HepG2 (cell line): ENCODE results near the gene VCAN. TPM values are rescaled to one million over a fixed set of nuclear protein-coding genes. Genes with fewer than 3 reads are reported as not detected.

Source experiments
- ATAC-seq: fragments of 200-7000 bp; cut with Tn5 transposase; 3 replicates; pipeline ENCODE4 v1.9.1; 2020; ENCODE audit warnings: mild to moderate bottlenecking, moderate library complexity
- BruUV-seq: library from RNA; stranded (reverse); fragments of 400-500 nt; replicated peaks from 2 replicates; lab custom pipeline; 2021; lab: Mats Ljungman, UMichigan
- CTCF ChIA-PET: fragments of 300-600 bp; formaldehyde crosslinking; extraction: SDS; loops from one replicate; lab custom pipeline; 2021; ENCODE audit warnings: low total read pairs, inconsistent platforms, low intra/inter-chr PET ratio; lab: Yijun Ruan, JAX
- POLR2A ChIA-PET: fragments of 350-600 bp; sonication (Branson Sonifier 250); formaldehyde crosslinking; loops from one replicate; lab custom pipeline; 2020; ENCODE audit warnings: antibody characterized with exemption, inconsistent platforms; lab: Yijun Ruan, JAX
- DNase-seq: peaks from one replicate; pipeline ENCODE4 v3.0.0-alpha.2; 2015; ENCODE audit warnings: low spot score
- FAIRE-seq: peaks from 3 replicates; lab custom pipeline; 2011; peaks lifted over from hg19 to GRCh38; lab: Jason Lieb, UNC
- H2AFZ ChIP-seq: one replicate; pipeline ENCODE4 v1.6.1; 2011; ENCODE audit warnings: low read length, inconsistent platforms
- H3K27ac ChIP-seq: fragments of 300-600 bp; 3 replicates; pipeline ENCODE4 v1.8.0; 2011; ENCODE audit warnings: mixed run types, mild to moderate bottlenecking, mixed read lengths, low read length, inconsistent platforms; ENCODE audit not compliant: insufficient read depth; ENCODE audit errors: extremely low read length
- H3K27me3 ChIP-seq, 2 experiments: fragments of 200-600 bp in 1 of 2; 2 replicates in 1 of 2; 3 replicates in 1 of 2; pipeline versions ENCODE4 v1.6.0 to v1.8.0; 2011; ENCODE audit warnings: low read length in 2 of 2, mild to moderate bottlenecking in 2 of 2, moderate library complexity in 2 of 2, inconsistent platforms in 1 of 2; ENCODE audit not compliant: insufficient read depth in 2 of 2, control insufficient read depth in 1 of 2
- H3K36me3 ChIP-seq, 2 experiments: fragments of 200-600 bp in 1 of 2; replicated peaks in 1 of 2; 2 replicates in 1 of 2; 3 replicates in 1 of 2; pipeline versions ENCODE4 v1.5.1 to v1.8.0; 2011; ENCODE audit warnings: low read length in 2 of 2, inconsistent platforms in 1 of 2; ENCODE audit not compliant: insufficient read depth in 2 of 2, control insufficient read depth in 1 of 2
- H3K4me1 ChIP-seq: 2 replicates; pipeline ENCODE4 v1.5.1; 2012; ENCODE audit warnings: low read length, inconsistent platforms; ENCODE audit not compliant: insufficient read depth
- H3K4me2 ChIP-seq: 2 replicates; pipeline ENCODE4 v1.6.0; 2011; ENCODE audit warnings: low read depth, low read length, inconsistent platforms
- H3K4me3 ChIP-seq, 3 experiments: fragments of 200-600 bp in 1 of 3; sonication (generic), shearing (Covaris generic) in 1 of 3; replicated peaks in 1 of 3; 2 replicates each; pipeline ENCODE4 v1.5.1; 2011 to 2016; ENCODE audit warnings: low read length in 3 of 3, inconsistent platforms in 2 of 3, low read depth in 2 of 3, mild to moderate bottlenecking in 2 of 3, control low read depth in 1 of 3, mixed read lengths in 1 of 3; ENCODE audit not compliant: insufficient read depth in 1 of 3
- H3K79me2 ChIP-seq: one replicate; pipeline ENCODE4 v1.6.1; 2011; ENCODE audit warnings: low read length, inconsistent platforms; ENCODE audit not compliant: insufficient read depth
- H3K9ac ChIP-seq: 2 replicates; pipeline ENCODE4 v1.6.0; 2011; ENCODE audit warnings: mild to moderate bottlenecking, low read depth, low read length, inconsistent platforms; ENCODE audit not compliant: insufficient read depth
- H3K9me3 ChIP-seq: 2 replicates; pipeline ENCODE4 v1.5.1; 2012; ENCODE audit warnings: mild to moderate bottlenecking, low read length
- H4K20me1 ChIP-seq: 2 replicates; pipeline ENCODE4 v1.6.0; 2011; ENCODE audit warnings: inconsistent platforms, mild to moderate bottlenecking, low read length, moderate library complexity; ENCODE audit not compliant: insufficient read depth
- DNMT3B ChIP-seq: conservative IDR thresholded peaks from 2 replicates; pipeline ENCODE4 v1.6.1; 2016; ENCODE audit warnings: missing biosample characterization, control low read depth
- KDM3A ChIP-seq: IDR thresholded peaks from 2 replicates; pipeline ENCODE4 v1.6.1; 2018; ENCODE audit warnings: low read depth, missing compliant biosample characterization
- KMT2B ChIP-seq: IDR thresholded peaks from 2 replicates; pipeline ENCODE4 v1.6.1; 2016; ENCODE audit warnings: missing genetic modification reagents, missing compliant biosample characterization
- RFX3 ChIP-seq: IDR thresholded peaks from 2 replicates; pipeline ENCODE4 v1.6.1; 2016; ENCODE audit warnings: missing biosample characterization, missing genetic modification reagents
- TOPORS ChIP-seq: sonication (generic); formaldehyde crosslinking; IDR thresholded peaks from 2 replicates; pipeline ENCODE4 v1.8.0; 2023; ENCODE audit warnings: mild to moderate bottlenecking, missing genetic modification reagents
- ZKSCAN1 ChIP-seq: fragments of 150-350 bp; IDR thresholded peaks from 2 replicates; pipeline ENCODE4 v1.6.1; 2014; ENCODE audit warnings: low read length
- ZNF263 ChIP-seq: sonication (generic); formaldehyde crosslinking; IDR thresholded peaks from 2 replicates; pipeline ENCODE4 v1.4.0; 2020; ENCODE audit warnings: missing genetic modification reagents
- ZNF670 ChIP-seq: sonication (generic); formaldehyde crosslinking; IDR thresholded peaks from 2 replicates; pipeline ENCODE4 v1.8.0; 2022; ENCODE audit warnings: mild to moderate bottlenecking, missing genetic modification reagents, borderline replicate concordance
- WGBS: methylation state at CpG from one replicate; pipeline ENCODE4 v1.1.6; 2017; ENCODE audit warnings: low lambda C conversion rate; 5-methylcytosine and 5-hydroxymethylcytosine counted together
- in situ Hi-C: cut with HindIII; loops from 2 replicates; pipeline ENCODE4 v1.10.0; 2017; ENCODE audit warnings: low pct_unique_long_range_greater_than_20kb; ENCODE audit not compliant: extremely low pct_ligation_motif_present
- intact Hi-C: fragments of 100-400 bp; cut with micrococcal nuclease; formaldehyde crosslinking; loops from one replicate; pipeline ENCODE4 v1.10.0; 2022; ENCODE audit not compliant: unreplicated experiment
- polyA plus RNA-seq, 8 experiments: library from polyadenylated mRNA; depleted of rRNA in 3 of 8; stranded (reverse) in 7 of 8; unstranded in 1 of 8; fragments of >200 nt; fragmentation: Illumina TruSeq in 4 of 8; extraction: Trizol in 4 of 8; gene quantifications; 2 replicates each; pipeline versions ENCODE4 v1.2.1 to v1.2.3, GENCODE V29; 2011 to 2016; ENCODE audit warnings: low read depth in 4 of 8, missing spikeins in 1 of 8, mixed read lengths in 1 of 8; ENCODE audit not compliant: insufficient read depth in 1 of 8
- total RNA-seq, 5 experiments: library from RNA; depleted of rRNA; stranded (reverse); fragments of >200 nt; fragmentation: Illumina TruSeq; extraction: Trizol; gene quantifications; 2 replicates each; pipeline ENCODE4 v1.2.3, GENCODE V29; 2016; ENCODE audit warnings: low read depth in 1 of 5
- TF ChIP-seq, protein P1 (sequence below): sonication (generic); formaldehyde crosslinking; IDR thresholded peaks from 2 replicates; pipeline ENCODE4 v1.5.1; 2020; ENCODE audit warnings: missing genetic modification reagents, mild to moderate bottlenecking, borderline replicate concordance
- TF ChIP-seq, protein P2 (sequence below): sonication (generic); formaldehyde crosslinking; IDR thresholded peaks from 2 replicates; pipeline ENCODE4 v1.5.0; 2020; ENCODE audit warnings: mild to moderate bottlenecking, missing genetic modification reagents

Gene VCAN
- total and polyA plus RNA-seq, 2 of the 13 experiments (the other 11 are each of a cell fraction or from before 2014, with no cell fraction given), result 1.2 to 3.5 TPM

DNA sequence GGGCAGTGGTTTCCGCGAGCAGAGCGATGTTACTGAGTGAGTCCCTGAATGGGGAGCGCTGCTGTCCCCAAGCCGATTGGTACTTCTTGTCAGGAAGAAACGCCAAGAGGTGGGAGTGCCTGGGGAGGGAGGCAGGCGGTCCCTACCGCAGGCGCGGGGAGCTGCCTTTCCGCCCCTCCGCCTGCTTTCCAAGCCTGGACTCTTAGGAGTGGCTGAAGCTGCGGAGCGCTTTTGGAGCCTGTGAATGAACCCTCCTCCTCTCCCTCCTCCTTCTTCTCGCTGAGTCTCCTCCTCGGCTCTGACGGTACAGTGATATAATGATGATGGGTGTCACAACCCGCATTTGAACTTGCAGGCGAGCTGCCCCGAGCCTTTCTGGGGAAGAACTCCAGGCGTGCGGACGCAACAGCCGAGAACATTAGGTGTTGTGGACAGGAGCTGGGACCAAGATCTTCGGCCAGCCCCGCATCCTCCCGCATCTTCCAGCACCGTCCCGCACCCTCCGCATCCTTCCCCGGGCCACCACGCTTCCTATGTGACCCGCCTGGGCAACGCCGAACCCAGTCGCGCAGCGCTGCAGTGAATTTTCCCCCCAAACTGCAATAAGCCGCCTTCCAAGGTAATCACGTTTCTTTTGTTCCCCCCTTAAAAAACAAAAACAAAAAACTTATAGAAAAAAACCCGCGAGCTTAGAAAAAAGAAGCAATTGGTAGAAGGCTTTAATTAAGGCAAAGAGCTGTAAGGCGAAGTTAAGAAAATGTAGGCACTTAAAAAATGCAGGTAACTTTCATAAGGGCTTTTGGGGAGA, at the start of gene VCAN (continued):
- no peak for TF ChIP-seq KMT2B (CRISPR knock-in tag)
- TF ChIP-seq TOPORS, result no peak
- TF ChIP-seq ZNF263 (CRISPR knock-in tag), result peak; percentile 73
- TF ChIP-seq, protein P1, sequence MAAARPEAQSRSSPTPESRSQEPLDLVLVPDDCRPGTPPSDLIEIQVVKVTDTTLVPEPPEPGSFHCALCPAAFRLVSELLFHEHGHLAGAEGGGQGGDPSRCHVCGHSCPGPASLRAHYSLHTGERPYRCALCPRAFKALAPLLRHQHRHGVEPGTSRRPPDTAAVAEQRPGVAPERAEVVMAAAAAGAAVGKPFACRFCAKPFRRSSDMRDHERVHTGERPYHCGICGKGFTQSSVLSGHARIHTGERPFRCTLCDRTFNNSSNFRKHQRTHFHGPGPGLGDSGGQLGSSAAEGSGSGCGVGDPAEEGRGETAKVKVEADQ (CRISPR knock-in tag), result no peak
- no peak for TF ChIP-seq DNMT3B (CRISPR knock-in tag)
- TF ChIP-seq RFX3 (CRISPR knock-in tag), result no peak
- TF ChIP-seq, protein P2, sequence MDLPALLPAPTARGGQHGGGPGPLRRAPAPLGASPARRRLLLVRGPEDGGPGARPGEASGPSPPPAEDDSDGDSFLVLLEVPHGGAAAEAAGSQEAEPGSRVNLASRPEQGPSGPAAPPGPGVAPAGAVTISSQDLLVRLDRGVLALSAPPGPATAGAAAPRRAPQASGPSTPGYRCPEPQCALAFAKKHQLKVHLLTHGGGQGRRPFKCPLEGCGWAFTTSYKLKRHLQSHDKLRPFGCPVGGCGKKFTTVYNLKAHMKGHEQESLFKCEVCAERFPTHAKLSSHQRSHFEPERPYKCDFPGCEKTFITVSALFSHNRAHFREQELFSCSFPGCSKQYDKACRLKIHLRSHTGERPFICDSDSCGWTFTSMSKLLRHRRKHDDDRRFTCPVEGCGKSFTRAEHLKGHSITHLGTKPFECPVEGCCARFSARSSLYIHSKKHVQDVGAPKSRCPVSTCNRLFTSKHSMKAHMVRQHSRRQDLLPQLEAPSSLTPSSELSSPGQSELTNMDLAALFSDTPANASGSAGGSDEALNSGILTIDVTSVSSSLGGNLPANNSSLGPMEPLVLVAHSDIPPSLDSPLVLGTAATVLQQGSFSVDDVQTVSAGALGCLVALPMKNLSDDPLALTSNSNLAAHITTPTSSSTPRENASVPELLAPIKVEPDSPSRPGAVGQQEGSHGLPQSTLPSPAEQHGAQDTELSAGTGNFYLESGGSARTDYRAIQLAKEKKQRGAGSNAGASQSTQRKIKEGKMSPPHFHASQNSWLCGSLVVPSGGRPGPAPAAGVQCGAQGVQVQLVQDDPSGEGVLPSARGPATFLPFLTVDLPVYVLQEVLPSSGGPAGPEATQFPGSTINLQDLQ (CRISPR knock-in tag), result no peak
- no peak for TF ChIP-seq KDM3A (CRISPR knock-in tag)

DNA sequence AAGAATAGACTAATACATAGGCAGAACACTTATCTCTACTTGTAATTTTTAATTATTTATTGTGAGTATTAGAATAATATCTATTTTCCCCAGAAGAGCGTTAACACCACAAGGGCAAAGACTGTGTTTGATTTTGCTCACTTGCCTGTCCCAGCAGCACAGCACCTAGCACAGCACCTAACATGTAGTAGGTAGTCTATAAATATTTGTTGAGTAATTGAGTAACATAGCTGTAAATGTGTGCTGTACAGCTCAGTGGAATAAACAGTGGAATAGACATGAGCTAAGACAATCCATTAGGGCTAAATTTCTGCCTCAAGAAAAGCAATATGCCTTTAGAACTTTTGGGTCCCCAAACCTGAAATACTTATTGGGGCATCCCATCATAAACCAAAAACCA, 49.3 kb upstream of the VCAN start:
- Histone ChIP-seq H3K36me3 (no peaks in the 10 kb centered on the region), H3K9me3 (no peaks in the 10 kb centered on the region), H4K20me1 (no peaks in the 10 kb centered on the region), H3K27ac (no peak overlapping the region), H3K4me1 (no peaks in the 10 kb centered on the region), H2AFZ (no peak overlapping the region), H3K79me2 (no peaks in the 10 kb centered on the region), H3K27me3 (no peaks in the 10 kb centered on the region; a peak in 1 of 5 replicates), H3K4me2 (no peak overlapping the region), H3K4me3 (no peak overlapping the region), H3K9ac (no peak overlapping the region)
- no TSS peak for BruUV-seq
- intact Hi-C loops (no loop called here), in situ Hi-C loops (no loop called here)
- TF ChIP-seq ZKSCAN1 (0 out of 2 replicates have a peak, but pooled peaks have one; percentile 25), ZNF670 (CRISPR knock-in tag) (no peak)
- 8% methylated on average over 1 of the region's 1 CpG for WGBS
- no peak for FAIRE-seq
- POLR2A ChIA-PET, result no interaction called here
- CTCF ChIA-PET, result no interaction called here
- no peak for DNase-seq
- no peak; the same call in 2 of the 3 replicates for ATAC-seq
